RPMI7951 (cell line): ENCODE measurements around the gene CETP. TPM values are rescaled to one million over a fixed set of nuclear protein-coding genes. Genes with fewer than 3 reads are reported as not detected.

Experiments
- DNase-seq: peaks from one replicate; pipeline ENCODE4 v3.0.0-alpha.2; 2012; ENCODE audit warnings: low read depth
- total RNA-seq: library from RNA; depleted of rRNA; stranded (reverse); fragments of >200 nt; shearing (Covaris generic); gene quantifications from 2 replicates; pipeline ENCODE4 v1.2.3, GENCODE V29; 2014; rRNA removed

CETP gene, protein sequence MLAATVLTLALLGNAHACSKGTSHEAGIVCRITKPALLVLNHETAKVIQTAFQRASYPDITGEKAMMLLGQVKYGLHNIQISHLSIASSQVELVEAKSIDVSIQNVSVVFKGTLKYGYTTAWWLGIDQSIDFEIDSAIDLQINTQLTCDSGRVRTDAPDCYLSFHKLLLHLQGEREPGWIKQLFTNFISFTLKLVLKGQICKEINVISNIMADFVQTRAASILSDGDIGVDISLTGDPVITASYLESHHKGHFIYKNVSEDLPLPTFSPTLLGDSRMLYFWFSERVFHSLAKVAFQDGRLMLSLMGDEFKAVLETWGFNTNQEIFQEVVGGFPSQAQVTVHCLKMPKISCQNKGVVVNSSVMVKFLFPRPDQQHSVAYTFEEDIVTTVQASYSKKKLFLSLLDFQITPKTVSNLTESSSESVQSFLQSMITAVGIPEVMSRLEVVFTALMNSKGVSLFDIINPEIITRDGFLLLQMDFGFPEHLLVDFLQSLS
- 3.5 and 4.8 TPM in 2 replicates for total RNA-seq

DNA sequence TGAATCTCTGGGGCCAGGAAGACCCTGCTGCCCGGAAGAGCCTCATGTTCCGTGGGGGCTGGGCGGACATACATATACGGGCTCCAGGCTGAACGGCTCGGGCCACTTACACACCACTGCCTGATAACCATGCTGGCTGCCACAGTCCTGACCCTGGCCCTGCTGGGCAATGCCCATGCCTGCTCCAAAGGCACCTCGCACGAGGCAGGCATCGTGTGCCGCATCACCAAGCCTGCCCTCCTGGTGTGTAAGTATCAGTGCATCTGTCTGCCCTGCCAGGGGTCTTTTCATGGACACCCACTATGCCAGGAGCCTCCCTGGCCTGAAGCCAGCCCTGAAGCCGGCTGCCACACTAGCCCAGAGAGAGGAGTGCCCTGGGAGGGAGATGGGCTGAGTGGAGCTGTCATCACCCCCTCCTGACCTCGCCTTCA, at the start of gene CETP:
CETP (plus strand) TSS at position 100 of the 431 bp plus-strand sequence; CDS start at position 130, 30 bp downstream.
- DNase-seq: peak; percentile 26

DNA sequence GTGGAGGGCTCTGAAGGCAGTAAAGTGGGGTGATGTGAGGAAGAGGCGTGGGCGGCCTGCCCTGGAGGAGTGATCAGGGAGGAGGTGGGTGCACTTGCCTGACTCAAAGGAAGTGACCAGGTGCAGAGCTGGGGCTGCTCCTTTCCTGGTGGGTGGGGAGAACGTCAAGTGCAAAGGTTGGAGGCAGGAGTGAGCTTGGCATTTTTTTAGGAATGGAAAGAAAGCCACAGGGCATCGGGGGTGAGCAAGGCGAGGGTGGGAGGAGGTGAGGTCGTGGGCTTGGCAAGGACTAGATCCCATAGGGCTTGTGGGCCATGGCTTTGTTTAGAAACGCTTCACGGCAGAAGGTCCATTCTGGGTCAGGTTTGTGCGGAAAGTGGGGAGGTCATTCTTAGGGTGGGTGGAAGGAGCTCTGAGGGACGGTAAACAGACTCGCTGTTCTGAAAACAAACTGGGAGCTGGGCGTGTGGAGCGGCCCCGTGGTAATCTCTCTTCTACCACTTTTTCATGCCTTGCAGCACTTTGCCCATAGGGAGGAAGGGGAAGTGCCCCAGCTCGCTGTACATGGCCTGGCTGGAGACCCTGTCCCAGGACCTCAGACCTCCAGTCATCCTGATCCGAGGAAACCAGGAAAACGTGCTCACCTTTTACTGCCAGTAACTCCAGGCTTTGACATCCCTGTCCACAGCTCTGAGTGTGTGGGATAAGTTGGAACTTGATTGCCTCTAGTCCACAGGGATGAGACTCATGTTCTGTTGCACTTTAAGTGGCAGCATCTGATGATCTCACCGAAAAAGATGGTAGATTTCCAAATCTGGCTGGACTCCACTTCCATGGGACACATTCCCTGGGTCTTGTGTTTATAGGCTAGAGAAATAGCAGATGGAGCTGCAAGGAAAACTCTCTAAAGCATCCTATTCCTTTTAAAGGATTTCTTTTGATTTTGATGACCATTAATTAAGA, 48.7 kb upstream of the CETP start:
- peak; percentile 47 for DNase-seq

DNA sequence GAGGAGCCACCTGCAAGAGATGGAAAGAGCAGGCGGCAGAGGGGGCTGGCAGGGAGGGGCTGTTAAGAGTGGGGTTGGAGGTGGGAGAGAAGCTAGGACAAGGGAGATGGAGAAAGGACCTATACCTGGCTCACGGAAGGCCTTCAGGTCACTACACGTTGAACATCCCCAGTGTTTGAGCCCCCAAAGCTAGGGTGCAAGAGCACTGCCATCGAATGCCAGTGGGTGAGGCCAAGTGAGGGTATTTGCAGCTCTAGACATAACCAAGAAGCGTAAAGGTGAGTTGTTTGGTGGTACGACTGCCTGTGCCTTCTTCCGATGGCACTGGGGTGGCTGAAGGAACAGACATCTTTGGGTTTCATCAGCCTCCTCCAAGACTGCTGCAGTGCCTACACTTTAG, 46.9 kb upstream of the CETP start:
- DNase-seq: no peak

DNA sequence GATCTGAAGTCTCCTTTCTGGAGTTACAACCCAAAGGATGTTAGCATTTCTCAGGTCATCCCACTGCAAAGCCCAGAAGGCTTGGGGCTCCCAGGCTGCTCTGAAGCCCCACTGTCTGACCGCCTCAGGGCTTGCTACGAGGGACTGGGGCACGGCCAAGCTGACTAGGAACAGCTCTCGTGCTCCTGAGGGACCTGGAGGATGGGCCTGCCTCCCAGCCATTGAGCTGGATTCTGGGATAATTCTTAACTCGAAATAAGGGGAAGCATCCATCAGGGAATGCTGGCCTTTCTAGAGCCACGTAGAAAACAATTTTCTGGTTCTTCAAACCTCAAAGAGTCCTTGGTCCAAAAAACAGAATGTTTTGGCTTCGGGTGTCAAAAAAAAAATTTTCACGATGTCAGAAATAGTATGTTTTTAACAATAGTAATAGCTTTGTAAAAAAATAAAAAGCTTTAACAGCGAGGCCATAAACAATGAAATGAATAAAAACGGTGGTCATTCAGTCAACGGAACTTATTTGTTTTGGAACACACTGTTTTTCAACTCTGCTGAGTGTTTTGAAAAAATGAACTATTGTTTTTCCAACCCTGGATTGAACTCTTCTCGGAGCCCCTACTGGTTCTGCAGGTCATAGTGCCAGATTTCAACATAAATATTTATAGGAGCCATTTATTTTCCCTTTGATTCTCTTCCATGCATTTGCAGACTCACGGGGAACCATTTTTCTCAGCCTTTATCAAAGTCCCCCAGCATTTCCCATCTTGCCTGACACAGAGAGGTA, 46.2 kb upstream of the CETP start:
- no peak for DNase-seq

DNA sequence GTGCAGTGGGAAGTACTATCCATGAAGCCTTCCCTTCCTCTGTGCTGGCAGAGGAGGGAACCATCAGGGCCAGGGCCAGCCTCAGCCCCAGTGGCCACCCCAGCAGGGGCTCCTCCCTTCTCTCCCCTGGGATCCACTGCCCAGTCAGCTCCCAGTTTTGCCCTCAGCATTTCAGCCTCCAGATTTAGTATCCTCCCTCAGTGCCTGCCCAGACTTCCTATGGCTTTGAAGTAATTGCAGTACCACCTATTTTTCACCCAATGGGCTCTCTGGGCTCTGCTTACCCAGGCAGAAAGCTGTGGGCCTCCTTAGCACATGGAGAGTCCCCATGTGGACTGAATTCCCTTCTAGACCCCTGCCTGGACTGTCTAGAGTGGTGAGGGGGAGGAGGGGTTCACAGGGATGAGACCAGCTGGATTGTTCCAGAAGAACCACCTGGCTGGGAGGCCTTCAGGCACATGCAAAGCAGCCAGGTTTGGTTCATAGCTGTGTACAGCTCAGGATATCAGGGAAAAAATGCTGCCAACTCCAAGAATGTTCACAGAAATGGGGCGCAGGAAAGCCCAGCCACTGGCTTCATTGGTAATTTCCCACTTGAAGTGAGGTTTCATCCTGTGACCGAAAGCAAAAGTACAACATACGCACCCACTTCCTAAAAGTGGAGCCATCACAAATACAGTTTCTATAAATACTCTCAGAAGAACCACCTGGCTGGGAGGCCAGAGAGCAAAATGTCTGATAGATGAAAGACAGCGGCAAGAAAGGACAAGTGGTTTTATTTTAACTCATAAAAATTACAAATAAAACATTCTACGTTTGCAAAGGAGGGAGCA, 45.0 kb upstream of the CETP start:
- no peak for DNase-seq

DNA sequence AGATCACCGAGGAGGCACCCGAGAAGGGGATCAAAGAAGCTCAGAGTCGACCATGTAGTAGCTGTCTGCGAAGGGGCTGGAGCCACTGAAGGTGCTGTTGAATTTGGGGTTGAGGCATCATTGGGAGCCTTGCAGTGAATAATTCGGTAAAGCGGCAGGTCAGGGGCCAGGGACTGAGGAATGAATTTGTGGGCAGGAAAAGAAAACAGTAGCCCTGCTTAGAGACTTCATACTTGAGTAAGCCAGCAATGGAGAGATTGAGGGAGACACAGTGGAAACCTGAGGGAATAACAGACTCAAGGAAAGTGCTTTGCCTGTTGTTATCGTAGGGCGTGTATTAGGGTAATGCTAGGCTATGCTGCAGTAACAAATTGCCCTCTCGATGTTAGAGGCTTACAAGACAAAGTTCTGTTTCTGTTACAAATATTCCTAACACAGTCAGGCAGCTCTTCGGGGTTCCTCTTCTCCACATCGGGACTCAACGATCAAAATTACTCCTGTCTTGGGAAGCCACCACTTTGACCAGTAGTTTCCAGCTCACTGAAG, 43.2 kb upstream of the CETP start:
- no peak for DNase-seq

DNA sequence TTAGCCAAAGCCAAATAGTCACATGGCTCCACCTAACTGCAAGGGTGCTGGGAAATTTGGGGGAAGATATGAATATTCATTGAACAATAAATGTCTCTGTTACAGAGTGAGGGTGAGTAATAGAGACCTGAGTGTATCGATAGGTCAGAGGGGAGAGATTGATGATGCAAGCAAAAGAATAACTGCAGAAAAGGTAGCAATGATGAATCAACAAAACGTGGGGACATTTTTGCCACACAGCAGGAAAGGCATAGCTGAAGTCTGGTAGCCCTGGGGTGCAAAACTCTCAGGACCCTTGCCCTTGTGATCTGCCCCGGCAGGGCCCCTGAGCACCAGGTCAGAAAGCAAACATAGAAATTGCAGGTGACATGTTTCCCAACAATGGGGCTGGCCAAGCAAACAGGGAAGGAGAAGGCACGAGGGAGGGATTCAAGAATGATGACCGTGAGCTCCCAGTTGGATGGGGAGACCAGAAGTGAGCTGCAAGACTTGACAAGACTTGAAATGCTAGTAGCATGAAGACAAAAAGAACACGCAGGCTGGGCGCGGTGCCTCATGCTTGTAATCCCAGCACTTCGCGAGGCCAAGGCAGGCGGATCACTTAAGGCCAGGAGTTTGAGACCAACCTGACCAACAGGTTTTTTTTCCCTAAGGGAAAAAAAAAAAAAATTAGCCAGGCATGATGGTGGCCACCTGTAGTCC, 42.5 kb upstream of the CETP start:
- no peak for DNase-seq

DNA sequence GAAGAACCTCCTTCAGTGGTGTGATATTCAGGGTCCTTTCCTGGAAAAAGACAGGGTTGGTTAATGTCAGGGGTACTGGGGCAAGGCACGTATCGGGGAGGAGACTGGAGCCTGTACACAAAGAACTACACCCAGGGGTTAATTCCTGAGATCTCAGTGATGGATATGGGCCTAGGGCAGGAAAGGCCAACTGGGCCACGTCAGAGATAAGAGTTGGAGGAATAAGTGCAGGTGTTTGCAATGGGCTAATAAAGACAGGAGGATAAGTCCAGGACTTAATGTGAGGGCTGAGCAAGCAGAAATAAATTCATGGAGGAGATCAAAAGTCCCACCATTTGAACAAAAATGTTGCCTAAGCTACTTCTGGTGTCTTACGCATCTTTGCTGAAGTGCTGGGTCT, 40.2 kb upstream of the CETP start:
- no peak for DNase-seq

DNA sequence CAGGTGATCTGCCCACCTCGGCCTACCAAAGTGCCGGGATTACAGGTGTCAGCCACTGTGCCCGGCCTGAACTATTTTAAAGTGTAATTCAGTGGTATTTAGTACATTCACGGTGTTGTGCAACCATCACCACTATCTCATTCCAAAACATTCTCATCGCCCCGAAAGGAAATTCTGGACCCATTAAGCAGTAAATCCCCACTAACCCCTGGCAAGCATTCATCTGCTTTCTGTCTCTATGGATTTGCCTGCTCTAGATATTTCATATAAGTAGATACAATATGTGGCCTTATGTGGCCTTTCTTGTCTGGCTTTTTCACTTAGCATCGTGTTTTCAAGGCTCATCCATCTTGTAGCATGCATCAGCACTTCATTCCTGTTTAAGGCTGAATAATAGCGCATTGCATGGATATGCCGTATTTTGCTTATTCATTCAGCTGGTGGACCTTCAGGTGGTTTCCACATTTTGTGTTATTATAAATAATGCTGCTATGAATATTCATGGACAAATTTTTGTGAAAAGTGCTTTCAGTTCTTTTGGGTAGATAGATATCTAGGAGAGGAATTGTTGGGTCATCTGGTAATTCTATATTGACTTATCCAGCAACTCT, 38.2 kb upstream of the CETP start:
- no peak for DNase-seq

DNA sequence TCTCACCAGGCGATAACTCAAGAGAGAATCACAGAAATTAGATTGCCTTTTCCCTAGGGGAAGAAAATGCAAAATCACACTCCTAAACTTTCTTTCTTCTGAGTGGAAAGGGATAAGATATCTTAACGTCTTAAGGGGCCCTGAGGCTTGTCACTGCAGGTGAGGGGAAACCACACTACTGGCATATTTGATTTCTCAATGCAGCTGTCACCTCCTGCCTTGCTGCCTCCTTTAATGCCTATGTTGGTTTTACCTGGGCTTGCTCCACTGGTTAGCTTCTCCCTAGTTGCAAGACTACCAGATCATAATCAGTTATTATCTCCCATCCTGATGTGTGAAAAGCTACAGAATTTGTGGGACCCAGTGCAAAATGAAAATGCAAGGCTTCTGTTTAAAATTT, 34.3 kb upstream of the CETP start:
- DNase-seq: no peak

DNA sequence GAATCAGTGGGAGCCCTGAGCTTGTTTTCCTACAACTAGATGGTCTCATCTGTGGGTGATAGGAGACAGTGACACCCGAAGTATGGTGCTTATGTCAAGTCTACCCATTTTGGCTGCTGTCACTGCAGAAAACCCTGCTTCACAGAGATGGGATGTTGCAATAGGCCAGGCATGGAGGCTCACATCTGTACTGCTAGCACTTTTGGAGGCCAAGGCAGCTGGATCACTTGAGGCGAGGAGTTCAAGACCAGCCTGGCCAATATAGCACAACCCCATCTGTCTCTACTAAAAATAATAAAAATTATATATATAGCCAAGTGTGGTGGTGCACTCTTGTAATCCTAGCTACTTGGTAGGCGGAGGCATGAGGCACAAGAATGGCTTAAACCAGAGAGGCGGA, 32.1 kb upstream of the CETP start:
- no peak for DNase-seq

DNA sequence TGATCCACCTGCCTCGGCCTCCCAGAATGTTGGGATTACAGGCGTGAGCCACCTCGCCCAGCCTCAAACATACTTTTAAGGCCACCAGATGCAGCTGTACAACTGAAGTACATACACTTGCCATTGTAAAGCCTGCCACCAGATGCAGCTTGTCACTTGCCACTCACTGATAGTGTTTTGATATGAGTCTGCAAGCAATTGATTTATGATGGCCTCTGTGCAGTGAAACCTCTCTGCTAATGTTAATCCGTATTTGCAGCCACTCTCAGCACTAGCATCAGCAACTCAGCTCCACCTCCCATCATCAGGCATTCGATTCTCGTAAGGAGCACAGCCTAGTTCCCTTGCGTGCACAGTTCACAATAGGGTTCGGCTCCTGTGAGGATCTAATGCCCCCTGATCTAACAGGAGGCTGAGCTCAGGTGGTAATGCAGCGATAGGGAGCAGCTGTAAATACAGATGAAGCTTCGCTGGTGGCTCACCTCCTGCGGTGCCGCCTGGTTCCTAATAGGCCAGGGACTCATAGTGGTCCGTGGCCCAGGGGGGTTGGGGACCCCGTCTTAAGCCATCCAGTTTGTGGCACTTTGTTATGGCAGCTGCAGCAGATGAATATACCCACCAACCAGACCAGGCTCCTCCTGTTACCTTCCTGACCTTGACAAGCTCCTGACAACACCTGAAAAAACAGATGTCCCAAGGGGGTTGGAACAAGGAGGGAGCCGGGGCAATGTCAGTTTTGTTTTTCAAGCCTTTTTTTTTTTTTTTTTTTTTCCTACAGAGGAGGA, 31.1 kb upstream of the CETP start:
- DNase-seq: no peak

DNA sequence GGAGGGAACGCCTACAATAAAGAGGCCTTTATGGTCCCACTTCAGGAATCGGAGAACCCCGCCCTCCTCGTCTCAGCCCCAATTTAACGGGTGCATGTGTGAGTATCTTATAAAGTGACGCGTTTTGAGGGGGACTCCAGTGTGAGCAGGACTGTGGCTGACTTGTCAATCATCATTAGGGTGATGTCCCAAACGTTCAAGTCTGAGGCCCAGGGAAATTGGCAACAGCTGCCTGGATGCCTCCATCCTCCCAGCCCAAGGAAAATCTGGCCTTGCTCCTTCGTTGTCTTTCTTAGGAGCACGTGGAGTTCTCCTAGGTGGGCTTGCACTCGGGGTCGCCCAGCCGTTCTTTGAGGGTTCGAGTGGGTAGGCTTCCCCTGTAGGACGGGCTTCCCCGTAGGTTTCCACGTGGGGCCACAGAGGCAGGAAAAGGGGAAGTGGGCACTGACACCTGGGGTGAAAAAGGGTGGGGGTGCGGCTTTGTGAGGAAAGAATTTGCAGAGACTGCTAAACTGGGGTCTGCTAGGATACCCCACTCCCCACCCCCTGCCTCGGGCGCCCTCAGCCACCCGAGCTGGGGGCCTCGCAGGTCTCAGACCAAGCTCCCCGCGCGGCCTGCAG, 30.4 kb upstream of the CETP start:
- DNase-seq: peak; percentile 31

DNA sequence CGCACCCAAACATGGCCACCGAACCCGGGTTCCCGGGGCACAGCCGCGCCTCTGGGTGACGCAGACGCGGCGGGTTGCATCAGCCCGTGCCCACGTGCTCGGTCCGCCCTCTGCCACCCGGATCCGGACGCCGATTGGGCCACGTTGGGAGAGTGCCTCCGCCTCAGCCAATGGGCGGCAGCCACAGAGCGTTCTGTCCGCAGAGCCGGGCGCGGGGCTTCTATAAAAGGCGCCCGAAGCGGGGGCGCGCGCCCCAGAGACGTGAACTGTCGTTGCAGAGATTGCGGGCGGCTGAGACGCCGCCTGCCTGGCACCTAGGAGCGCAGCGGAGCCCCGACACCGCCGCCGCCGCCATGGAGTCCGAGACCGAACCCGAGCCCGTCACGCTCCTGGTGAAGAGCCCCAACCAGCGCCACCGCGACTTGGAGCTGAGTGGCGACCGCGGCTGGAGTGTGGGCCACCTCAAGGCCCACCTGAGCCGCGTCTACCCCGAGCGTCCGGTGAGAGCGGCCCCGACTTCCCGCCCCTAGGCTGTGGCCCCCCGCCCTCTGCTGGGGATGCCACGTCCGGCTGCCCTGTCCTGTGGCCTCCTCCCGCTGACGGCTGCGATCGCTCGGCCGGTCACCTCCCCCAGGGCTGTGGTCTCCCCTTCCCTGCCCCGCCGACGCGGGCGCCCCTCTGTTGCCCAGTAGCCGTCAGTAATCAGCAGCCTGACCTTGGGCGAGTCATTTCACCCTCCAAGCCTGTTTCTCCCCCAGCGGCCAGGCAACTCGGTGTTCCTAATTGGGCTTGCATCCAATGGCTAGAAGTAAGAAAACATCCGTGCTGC, 29.6 kb upstream of the CETP start, which contains the start of gene HERPUD1:
HERPUD1 (plus strand) TSS at position 251 of the 829 bp plus-strand sequence; CDS start at position 354, 103 bp downstream.
- DNase-seq: peak; percentile 97

DNA sequence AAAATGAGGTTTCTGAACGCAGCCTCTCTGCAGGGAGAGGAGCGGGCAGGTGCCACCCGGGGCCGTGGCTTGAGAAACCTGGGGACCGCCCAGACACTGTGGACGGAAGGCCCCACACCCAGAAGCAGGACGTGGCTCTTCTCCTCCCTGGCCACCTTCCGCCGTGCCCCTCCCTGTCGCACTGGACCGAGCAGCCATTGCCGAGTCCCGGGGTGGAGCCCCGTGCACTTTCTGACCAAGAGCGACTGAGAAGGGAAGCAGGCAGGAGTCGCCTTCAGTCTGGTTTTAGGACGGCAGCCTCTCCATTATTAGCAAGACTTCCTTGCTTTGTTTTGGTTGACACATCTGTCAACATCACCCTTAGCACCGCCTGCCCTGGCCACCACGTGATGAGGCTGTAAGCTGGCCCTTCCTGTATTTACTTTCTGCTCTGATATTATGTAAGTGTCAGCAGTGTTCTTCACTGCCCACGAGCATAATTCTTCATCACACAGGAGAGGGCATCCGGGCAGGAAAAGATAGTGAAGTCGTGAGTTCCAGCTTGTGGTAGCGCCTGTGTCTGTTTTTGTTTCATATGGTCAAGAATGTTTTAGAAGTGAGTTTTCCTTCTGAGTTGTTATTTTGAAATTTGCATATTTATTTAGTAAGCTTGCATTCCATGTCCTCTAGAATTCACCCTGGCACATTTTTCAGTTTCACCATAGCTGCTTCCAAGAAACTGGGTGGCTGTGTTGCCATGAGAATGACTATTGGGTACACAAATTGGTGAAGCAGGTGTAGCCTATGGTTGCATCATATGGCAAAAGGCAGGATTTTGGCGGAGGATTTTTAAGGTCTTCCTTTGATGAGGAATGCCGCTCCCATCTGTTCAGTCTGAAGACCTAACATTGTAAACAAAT, 28.8 kb upstream of the CETP start:
- DNase-seq: peak; percentile 74
